ENCODE results near the gene SHISA5. TPM values are rescaled to one million over a fixed set of nuclear protein-coding genes. Genes with fewer than 3 reads are reported as not detected.

SHISA5 gene
- total and polyA plus RNA-seq, 2 experiments from 2014 or later: 146 to 166 TPM

DNA sequence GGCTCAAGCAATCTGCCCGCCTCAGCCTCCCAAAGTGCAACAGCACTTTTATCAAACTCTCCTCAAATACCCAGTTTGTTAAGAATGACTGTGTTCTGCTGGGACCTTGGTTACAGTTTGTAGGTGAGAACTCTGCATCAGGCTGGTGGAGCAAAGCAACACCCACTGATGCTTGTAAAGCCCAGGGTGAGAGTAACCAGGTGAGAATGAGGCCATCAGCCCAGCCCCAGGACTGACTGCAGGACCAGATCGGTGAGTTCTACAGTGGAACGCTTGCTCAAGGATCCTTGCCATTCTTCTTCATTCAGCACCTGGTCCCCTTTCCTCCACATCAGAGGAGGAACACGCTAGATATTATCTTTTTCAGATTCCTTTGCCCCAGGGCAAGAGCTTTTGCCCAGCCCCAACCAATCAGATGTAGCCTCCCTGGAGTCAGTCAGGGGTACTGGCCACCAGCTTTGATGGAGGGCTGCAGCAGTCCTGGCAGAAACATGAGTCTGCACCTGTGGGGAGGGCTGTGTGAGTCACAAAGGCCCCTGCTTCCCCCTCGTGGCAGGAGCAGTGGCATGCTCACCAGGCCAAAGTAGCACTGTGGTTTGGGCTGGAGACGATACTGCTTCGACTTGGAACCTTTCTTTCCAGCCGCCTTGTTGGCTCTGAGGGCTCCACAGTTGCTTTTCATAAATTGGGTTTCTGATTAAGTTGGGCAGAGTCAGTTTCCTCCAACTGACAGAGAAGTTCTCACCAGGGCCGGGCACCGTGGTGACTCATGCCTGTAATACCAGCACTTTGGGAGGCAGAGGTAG, 3.5 kb upstream of the SHISA5 start (continued):
- TF ChIP-seq, protein P1, sequence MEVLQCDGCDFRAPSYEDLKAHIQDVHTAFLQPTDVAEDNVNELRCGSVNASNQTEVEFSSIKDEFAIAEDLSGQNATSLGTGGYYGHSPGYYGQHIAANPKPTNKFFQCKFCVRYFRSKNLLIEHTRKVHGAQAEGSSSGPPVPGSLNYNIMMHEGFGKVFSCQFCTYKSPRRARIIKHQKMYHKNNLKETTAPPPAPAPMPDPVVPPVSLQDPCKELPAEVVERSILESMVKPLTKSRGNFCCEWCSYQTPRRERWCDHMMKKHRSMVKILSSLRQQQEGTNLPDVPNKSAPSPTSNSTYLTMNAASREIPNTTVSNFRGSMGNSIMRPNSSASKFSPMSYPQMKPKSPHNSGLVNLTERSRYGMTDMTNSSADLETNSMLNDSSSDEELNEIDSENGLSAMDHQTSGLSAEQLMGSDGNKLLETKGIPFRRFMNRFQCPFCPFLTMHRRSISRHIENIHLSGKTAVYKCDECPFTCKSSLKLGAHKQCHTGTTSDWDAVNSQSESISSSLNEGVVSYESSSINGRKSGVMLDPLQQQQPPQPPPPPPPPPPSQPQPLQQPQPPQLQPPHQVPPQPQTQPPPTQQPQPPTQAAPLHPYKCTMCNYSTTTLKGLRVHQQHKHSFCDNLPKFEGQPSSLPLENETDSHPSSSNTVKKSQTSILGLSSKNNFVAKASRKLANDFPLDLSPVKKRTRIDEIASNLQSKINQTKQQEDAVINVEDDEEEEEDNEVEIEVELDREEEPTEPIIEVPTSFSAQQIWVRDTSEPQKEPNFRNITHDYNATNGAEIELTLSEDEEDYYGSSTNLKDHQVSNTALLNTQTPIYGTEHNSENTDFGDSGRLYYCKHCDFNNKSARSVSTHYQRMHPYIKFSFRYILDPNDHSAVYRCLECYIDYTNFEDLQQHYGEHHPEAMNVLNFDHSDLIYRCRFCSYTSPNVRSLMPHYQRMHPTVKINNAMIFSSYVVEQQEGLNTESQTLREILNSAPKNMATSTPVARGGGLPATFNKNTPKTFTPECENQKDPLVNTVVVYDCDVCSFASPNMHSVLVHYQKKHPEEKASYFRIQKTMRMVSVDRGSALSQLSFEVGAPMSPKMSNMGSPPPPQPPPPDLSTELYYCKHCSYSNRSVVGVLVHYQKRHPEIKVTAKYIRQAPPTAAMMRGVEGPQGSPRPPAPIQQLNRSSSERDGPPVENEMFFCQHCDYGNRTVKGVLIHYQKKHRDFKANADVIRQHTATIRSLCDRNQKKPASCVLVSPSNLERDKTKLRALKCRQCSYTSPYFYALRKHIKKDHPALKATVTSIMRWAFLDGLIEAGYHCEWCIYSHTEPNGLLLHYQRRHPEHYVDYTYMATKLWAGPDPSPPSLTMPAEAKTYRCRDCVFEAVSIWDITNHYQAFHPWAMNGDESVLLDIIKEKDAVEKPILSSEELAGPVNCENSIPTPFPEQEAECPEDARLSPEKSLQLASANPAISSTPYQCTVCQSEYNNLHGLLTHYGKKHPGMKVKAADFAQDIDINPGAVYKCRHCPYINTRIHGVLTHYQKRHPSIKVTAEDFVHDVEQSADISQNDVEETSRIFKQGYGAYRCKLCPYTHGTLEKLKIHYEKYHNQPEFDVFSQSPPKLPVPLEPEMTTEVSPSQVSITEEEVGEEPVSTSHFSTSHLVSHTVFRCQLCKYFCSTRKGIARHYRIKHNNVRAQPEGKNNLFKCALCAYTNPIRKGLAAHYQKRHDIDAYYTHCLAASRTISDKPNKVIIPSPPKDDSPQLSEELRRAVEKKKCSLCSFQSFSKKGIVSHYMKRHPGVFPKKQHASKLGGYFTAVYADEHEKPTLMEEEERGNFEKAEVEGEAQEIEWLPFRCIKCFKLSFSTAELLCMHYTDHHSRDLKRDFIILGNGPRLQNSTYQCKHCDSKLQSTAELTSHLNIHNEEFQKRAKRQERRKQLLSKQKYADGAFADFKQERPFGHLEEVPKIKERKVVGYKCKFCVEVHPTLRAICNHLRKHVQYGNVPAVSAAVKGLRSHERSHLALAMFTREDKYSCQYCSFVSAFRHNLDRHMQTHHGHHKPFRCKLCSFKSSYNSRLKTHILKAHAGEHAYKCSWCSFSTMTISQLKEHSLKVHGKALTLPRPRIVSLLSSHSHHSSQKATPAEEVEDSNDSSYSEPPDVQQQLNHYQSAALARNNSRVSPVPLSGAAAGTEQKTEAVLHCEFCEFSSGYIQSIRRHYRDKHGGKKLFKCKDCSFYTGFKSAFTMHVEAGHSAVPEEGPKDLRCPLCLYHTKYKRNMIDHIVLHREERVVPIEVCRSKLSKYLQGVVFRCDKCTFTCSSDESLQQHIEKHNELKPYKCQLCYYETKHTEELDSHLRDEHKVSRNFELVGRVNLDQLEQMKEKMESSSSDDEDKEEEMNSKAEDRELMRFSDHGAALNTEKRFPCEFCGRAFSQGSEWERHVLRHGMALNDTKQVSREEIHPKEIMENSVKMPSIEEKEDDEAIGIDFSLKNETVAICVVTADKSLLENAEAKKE (CRISPR knock-in tag; IDR thresholded peaks at IDR 0.05): no peak

DNA sequence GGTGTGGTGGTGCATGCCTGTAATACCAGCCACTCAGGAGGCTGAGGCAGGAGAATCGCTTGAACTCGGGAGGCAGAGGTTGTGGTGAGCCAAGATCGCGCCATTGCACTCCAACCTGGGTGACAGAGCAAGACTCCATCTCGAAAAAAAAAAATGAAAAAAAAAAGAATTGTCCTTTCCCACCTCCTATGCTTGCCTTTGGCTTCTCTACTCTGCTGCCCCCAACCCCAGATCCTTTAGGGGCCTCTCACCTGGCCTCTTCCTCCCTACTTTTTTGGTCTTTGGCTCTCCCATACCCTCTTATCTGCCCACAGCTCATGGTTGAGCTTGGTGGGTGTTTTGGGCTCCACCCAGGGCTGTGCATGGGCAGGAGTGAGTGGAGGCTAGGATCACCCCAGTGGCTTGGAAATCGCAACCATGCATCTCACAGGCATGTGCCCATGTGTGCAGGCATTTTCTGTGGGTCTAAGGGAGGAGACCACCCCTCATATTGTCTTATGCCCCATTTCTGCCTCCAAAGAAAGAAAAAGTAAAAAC, 2.1 kb upstream of the SHISA5 start:
- Mint-ChIP-seq H3K9me3 (no peaks in the 10 kb centered on the region), H3K27me3 (ENCODE audit: insufficient read depth, low read depth, poor library complexity) (peaks cover 19% of the 10 kb centered on the region), H3K36me3 (ENCODE audit: low read depth) (no peaks in the 10 kb centered on the region; the same call in 2 of the 3 replicates), H3K4me1 (peaks cover 40% of the 10 kb centered on the region), H3K4me3 (no peak overlapping the region), H3K27ac (no peak overlapping the region; the same call in 1 of the 2 replicates)
- ATAC-seq (no peak), DNase-seq (ENCODE audit: low spot score) (no peak)
- peaks cover 37% of the 10 kb centered on the region for H3K4me1 ChIP-seq (ENCODE audit: insufficient read depth)
- no peak for TF ChIP-seq CREB1 (CRISPR knock-in tag; IDR thresholded peaks at IDR 0.05; ENCODE audit: low read depth)
- TF ChIP-seq JUNB (IDR thresholded peaks at IDR 0.05; ENCODE audit: unreplicated experiment): no peak
- no peak for TF ChIP-seq NANOG (IDR thresholded peaks at IDR 0.05; ENCODE audit: borderline replicate concordance)
- no peak for TF ChIP-seq POLR2AphosphoS5 (IDR thresholded peaks at IDR 0.05; ENCODE audit: low read depth)
- TF ChIP-seq STAT1 (IDR thresholded peaks at IDR 0.05; ENCODE audit: unreplicated experiment): no peak
- TF ChIP-seq ZNF114 (CRISPR knock-in tag; IDR thresholded peaks at IDR 0.05): no peak
- no peak for TF ChIP-seq EZH2phosphoT487 (IDR thresholded peaks at IDR 0.05; ENCODE audit: unreplicated experiment)
- TF ChIP-seq, protein P2, sequence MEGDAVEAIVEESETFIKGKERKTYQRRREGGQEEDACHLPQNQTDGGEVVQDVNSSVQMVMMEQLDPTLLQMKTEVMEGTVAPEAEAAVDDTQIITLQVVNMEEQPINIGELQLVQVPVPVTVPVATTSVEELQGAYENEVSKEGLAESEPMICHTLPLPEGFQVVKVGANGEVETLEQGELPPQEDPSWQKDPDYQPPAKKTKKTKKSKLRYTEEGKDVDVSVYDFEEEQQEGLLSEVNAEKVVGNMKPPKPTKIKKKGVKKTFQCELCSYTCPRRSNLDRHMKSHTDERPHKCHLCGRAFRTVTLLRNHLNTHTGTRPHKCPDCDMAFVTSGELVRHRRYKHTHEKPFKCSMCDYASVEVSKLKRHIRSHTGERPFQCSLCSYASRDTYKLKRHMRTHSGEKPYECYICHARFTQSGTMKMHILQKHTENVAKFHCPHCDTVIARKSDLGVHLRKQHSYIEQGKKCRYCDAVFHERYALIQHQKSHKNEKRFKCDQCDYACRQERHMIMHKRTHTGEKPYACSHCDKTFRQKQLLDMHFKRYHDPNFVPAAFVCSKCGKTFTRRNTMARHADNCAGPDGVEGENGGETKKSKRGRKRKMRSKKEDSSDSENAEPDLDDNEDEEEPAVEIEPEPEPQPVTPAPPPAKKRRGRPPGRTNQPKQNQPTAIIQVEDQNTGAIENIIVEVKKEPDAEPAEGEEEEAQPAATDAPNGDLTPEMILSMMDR (conservative IDR thresholded peaks at IDR 0.05; ENCODE audit: low read depth in 2 of 2): no peak
- no peak for TF ChIP-seq EZH2 (IDR thresholded peaks at IDR 0.05; ENCODE audit: low read depth, unreplicated experiment)
- H3K36me3 ChIP-seq (ENCODE audit: insufficient read depth): no peaks in the 10 kb centered on the region
- peaks cover 5% of the 10 kb centered on the region; the same call in 1 of the 2 replicates for H3K79me2 ChIP-seq (replicated peaks; ENCODE audit: insufficient read depth)
- H3F3A ChIP-seq (replicated peaks; ENCODE audit: low read depth): no peaks in the 10 kb centered on the region
- H3K4me2 ChIP-seq: no peak overlapping the region
- no peaks in the 10 kb centered on the region for H3K9me2 ChIP-seq (ENCODE audit: insufficient read depth)
- no peak overlapping the region for H2AFZ ChIP-seq
- no peak overlapping the region for H3K27ac ChIP-seq (ENCODE audit: low read depth)
- no peak overlapping the region for H3K4me3 ChIP-seq
- H4K20me1 ChIP-seq (replicated peaks; ENCODE audit: insufficient read depth): no peaks in the 10 kb centered on the region
- no peaks in the 10 kb centered on the region for H3K27me3 ChIP-seq (ENCODE audit: insufficient read depth)

All from GM23338 (cell line).